PC-3 (cell line): ENCODE data around the gene LRRC37A3.
"Not testable (repeated sequence)": the region's sequence is repeated elsewhere in the genome, so short reads cannot be mapped to it uniquely, and the experiment has no call there.

Experiments
- EZH2 ChIP-seq: fragments of 300-600 bp; sonication (generic); IDR thresholded peaks from one replicate; pipeline ENCODE4 v1.6.1; 2017; ENCODE audit warnings: antibody characterized with exemption, mild to moderate bottlenecking, low read length; ENCODE audit not compliant: unreplicated experiment
- TF ChIP-seq, protein P1 (sequence below): fragments of 300-600 bp; sonication (generic); conservative IDR thresholded peaks from 2 replicates; pipeline ENCODE4 v1.5.1; 2017; ENCODE audit warnings: antibody characterized with exemption, low read depth, mild to moderate bottlenecking, low read length

DNA sequence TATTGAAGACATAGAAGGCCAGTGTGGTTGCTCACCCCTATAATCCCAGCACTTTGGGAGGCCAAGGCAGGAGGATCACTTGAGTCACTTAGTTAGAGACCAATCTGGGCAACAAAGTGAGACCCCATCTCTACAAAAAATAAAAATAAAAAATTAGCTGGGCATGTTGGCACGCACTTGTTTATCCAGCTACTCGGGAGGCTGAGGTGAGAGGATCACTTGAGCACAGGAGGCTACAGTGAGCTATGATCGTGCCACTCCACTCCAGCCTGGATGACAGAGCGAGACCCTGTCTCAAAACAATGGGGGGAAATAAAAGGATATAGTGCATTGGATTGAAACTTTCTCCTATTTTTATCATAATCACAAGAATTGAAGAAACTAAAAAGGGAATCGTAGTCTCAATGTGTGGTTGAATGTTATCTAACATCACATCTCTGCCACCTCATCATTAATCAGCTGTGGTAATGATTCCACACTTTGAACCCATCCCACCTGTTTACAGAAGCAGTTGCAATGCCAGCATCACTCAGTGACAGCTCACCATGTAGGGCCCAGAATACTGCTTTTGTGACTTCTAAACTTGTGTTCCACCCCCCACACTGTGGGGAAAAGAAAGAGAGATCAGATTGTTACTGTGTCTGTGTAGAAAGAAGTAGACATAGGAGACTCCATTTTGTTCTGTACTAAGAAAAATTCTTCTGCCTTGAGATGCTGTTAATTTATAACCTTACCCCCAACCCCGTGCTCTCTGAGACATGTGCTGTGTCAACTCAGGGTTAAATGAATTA, 10.3 kb upstream of the LRRC37A3 start:
- TF ChIP-seq, protein P1, sequence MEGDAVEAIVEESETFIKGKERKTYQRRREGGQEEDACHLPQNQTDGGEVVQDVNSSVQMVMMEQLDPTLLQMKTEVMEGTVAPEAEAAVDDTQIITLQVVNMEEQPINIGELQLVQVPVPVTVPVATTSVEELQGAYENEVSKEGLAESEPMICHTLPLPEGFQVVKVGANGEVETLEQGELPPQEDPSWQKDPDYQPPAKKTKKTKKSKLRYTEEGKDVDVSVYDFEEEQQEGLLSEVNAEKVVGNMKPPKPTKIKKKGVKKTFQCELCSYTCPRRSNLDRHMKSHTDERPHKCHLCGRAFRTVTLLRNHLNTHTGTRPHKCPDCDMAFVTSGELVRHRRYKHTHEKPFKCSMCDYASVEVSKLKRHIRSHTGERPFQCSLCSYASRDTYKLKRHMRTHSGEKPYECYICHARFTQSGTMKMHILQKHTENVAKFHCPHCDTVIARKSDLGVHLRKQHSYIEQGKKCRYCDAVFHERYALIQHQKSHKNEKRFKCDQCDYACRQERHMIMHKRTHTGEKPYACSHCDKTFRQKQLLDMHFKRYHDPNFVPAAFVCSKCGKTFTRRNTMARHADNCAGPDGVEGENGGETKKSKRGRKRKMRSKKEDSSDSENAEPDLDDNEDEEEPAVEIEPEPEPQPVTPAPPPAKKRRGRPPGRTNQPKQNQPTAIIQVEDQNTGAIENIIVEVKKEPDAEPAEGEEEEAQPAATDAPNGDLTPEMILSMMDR: not testable (repeated sequence)
- TF ChIP-seq EZH2: not testable (repeated sequence)
